Measurements from ENCODE around the gene ZRANB3. TPM values are rescaled to one million over a fixed set of nuclear protein-coding genes. Genes with fewer than 3 reads are reported as not detected.

Gene ZRANB3
- total RNA-seq, 4 donors from 2014 or later, result 4.8 to 9.3 (median 5.5) TPM

DNA sequence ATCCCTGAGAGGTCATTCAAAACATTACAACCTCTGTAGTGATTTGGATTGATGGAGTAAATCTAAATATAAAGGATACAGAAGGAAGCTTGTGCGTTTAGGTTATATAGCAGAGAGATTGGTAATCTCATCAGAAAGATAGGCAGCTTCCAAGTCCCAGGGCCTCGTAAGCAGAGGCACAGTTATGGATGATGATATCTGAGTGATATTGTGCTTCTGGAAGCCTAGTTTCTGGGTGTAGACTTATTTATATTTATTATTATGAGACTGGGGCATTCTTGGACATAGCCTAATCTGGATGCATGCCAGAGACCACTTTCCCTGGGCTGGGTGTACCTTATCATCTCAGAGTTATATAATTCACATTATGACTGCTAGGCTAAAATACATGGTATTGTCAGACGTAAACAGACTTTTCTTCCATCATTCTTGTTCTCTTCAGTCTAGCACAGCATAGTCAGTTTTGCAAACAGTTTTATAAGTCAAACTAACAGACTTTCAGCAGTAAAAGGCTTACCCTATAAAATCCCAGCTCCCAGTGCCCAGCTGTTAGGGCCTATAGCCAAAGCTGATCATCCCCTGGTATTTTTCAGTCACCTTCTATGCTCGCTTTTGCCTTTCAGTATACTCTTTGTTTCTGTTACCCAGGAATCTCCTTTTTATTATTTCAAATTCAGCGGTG, 431.1 kb downstream of the ZRANB3 start:
- Histone ChIP-seq H3K4me3 (no peak overlapping the region), H3K36me3 (peaks cover 0 to 46% (median 0%) of the 10 kb centered on the region in 3 donors), H3K4me1 (peaks cover 0 to 5% (median 0%) of the 10 kb centered on the region in 4 donors), H3K27me3 (no peaks in the 10 kb centered on the region), H3K27ac (no peak overlapping the region), H3K9me3 (no peaks in the 10 kb centered on the region)
- TF ChIP-seq, protein P1, sequence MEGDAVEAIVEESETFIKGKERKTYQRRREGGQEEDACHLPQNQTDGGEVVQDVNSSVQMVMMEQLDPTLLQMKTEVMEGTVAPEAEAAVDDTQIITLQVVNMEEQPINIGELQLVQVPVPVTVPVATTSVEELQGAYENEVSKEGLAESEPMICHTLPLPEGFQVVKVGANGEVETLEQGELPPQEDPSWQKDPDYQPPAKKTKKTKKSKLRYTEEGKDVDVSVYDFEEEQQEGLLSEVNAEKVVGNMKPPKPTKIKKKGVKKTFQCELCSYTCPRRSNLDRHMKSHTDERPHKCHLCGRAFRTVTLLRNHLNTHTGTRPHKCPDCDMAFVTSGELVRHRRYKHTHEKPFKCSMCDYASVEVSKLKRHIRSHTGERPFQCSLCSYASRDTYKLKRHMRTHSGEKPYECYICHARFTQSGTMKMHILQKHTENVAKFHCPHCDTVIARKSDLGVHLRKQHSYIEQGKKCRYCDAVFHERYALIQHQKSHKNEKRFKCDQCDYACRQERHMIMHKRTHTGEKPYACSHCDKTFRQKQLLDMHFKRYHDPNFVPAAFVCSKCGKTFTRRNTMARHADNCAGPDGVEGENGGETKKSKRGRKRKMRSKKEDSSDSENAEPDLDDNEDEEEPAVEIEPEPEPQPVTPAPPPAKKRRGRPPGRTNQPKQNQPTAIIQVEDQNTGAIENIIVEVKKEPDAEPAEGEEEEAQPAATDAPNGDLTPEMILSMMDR (IDR thresholded peaks at IDR 0.05), result no peak
- TF ChIP-seq POLR2A (IDR thresholded peaks at IDR 0.05), result no peak
- no peak for TF ChIP-seq EP300 (IDR thresholded peaks at IDR 0.05)
- WGBS, 2 donors, result 81 to 83% methylated on average over 5 of the region's 5 CpGs
- no peak for DNase-seq (ENCODE audit: low spot score in 2 of 2)

DNA sequence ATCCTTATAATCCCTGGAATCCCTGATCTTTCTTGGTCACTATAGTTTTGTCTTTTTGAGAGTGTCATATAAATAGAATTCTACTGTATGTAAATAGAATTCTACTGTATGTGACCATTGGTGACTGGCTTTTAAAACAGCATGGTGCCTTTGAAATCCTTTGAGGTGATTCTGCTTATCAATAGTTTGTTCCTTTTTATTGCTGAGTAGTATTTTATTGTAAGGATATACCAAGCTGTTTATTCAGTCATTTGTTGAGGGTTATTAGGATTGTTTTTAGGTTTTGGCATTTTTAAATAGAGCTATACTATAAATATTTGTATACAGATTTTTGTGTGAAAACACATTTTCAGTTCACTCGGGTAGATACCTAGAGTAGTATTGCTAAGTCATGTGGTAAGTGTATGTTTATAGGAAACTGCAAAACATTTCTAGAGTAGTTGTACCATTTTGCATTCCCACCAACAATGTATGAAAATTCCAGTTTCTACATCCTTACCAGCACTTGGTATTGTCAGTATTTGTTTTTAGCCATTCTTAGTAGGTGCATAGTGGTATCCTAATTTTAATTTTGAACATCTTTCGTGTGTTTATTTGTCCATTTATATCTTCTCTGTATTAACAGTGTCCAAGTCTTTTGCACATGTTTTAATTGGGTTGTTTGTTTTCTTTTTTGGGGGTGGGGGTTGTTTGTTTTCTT, 433.3 kb downstream of the ZRANB3 start:
- no peak overlapping the region for H3K27ac ChIP-seq
- no peak overlapping the region for H3K4me3 ChIP-seq
- 92 to 100% methylated on average over 2 of the region's 2 CpGs for WGBS, 2 donors
- no peaks in the 10 kb centered on the region for H3K9me3 ChIP-seq
- H3K27me3 ChIP-seq, result no peaks in the 10 kb centered on the region
- no peak for DNase-seq (ENCODE audit: low spot score in 2 of 2)
- TF ChIP-seq, protein P1 (IDR thresholded peaks at IDR 0.05), result no peak
- TF ChIP-seq POLR2A (IDR thresholded peaks at IDR 0.05), result no peak
- TF ChIP-seq EP300 (IDR thresholded peaks at IDR 0.05), result no peak
- peaks cover 0 to 5% (median 0%) of the 10 kb centered on the region in 4 donors for H3K4me1 ChIP-seq
- H3K36me3 ChIP-seq, result peaks cover 0 to 47% (median 0%) of the 10 kb centered on the region in 3 donors

DNA sequence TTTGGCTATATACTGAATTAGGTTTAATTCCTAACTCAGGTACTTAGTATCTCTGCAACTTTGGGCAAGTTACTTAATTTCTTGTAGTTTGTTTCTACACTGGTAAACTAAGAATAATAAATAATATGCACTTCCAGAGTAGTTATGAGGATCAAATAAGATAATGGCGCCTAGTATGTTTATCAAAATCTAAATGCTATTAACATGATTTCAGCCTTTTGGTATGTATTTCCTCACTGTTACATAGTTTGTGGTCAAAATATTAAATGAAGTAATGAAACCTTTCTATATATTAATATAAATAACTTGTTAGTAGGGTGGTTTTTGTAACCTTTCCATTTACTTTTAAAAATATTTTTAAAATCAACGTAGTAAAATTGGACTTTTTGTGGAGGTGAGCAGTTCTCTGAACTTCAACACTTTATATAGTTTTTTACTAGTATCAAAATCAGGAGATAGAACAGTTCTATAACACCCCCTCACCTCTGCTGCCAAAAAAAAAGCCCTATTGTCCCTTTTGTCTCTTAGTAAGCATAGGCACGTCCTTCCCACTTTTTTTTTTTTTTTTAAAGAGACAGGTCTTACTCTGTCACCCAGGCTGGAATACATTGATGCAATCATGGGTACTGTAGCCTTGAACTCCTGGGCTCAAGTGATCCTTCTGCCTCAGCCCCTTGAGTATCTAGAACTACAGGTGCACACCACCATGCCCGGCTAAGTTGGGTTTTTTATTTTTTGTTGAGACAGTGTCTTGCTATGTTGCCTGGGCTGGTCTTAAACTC, 434.2 kb downstream of the ZRANB3 start:
- Histone ChIP-seq H3K27me3 (no peaks in the 10 kb centered on the region), H3K4me3 (no peak overlapping the region), H3K9me3 (no peaks in the 10 kb centered on the region), H3K4me1 (peaks cover 0 to 5% (median 0%) of the 10 kb centered on the region in 4 donors), H3K36me3 (peaks cover 0 to 47% (median 0%) of the 10 kb centered on the region in 3 donors), H3K27ac (no peak overlapping the region)
- TF ChIP-seq POLR2A (IDR thresholded peaks at IDR 0.05) (no peak), EP300 (IDR thresholded peaks at IDR 0.05) (no peak)
- TF ChIP-seq, protein P1 (IDR thresholded peaks at IDR 0.05), result no peak
- DNase-seq (ENCODE audit: low spot score in 2 of 2), result no peak
- WGBS, 2 donors, result 75 to 83% methylated on average over 4 of the region's 4 CpGs

DNA sequence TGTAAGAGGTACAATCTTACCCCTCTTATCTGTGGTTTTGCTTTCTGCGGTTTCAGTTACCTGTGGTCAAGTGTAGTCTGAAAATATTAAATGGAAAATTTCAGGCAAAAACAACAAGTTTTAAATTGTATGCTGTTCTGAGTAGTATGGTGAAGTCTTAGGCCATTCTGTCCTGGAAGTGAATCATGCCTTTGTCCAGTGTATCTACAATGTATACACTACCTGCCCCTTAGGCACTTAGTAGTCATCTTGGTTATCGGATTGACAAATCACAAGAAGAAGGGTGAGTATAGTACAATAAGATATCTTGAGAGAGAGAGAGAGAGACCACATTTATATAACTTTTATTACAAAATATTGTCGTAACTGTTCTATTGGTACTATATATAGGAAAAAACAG, 435.4 kb downstream of the ZRANB3 start:
- no peaks in the 10 kb centered on the region for H3K27me3 ChIP-seq
- no peak overlapping the region for H3K27ac ChIP-seq
- H3K36me3 ChIP-seq, result peaks cover 0 to 47% (median 0%) of the 10 kb centered on the region in 3 donors
- WGBS, 2 donors, result 91 to 96% methylated on average over 3 of the region's 3 CpGs
- no peak for DNase-seq (ENCODE audit: low spot score in 2 of 2)
- peaks cover 0 to 5% (median 0%) of the 10 kb centered on the region in 4 donors for H3K4me1 ChIP-seq
- no peak overlapping the region for H3K4me3 ChIP-seq
- no peak for TF ChIP-seq EP300 (IDR thresholded peaks at IDR 0.05)
- TF ChIP-seq, protein P1 (IDR thresholded peaks at IDR 0.05), result no peak
- no peak for TF ChIP-seq POLR2A (IDR thresholded peaks at IDR 0.05)
- no peaks in the 10 kb centered on the region for H3K9me3 ChIP-seq

Data from tibial nerve (tissue), 4 donors.